ENCODE data around the gene DNAH17. TPM values are rescaled to one million over a fixed set of nuclear protein-coding genes. Genes with fewer than 3 reads are reported as not detected.

Gene DNAH17
- total RNA-seq, 1 donor from 2014 or later: under 0.01 TPM

DNA sequence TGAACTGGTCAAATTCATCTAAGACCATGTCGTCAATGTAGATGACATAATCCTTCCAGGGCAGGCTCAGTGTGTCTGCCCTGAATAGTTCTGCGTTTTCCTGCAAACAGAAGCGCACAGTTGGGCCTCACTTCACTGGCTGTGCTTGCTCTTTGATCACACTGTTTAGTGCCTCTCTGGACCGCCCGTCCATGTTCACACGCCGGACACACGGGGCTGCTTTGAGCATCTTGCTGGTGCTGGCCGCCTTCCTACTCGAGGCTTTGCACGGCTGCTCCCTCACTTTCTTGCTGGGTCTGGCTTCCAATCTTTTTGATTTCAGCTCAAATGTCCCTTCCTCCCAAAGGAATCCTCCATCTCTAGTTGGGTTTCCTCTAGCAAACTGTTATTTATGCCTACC, 37.4 kb downstream of the DNAH17 start:
- no peaks in the 10 kb centered on the region for H3K36me3 ChIP-seq (ENCODE audit: control insufficient read depth, insufficient read depth, low read length)
- H3K27me3 ChIP-seq (ENCODE audit: control insufficient read depth, insufficient read depth, low read length): no peaks in the 10 kb centered on the region
- H3K4me3 ChIP-seq (ENCODE audit: low read depth, low read length): no peak overlapping the region
- FAIRE-seq (no peak), DNase-seq (ENCODE audit: low read depth) (no peak)
- TF ChIP-seq, protein P1, sequence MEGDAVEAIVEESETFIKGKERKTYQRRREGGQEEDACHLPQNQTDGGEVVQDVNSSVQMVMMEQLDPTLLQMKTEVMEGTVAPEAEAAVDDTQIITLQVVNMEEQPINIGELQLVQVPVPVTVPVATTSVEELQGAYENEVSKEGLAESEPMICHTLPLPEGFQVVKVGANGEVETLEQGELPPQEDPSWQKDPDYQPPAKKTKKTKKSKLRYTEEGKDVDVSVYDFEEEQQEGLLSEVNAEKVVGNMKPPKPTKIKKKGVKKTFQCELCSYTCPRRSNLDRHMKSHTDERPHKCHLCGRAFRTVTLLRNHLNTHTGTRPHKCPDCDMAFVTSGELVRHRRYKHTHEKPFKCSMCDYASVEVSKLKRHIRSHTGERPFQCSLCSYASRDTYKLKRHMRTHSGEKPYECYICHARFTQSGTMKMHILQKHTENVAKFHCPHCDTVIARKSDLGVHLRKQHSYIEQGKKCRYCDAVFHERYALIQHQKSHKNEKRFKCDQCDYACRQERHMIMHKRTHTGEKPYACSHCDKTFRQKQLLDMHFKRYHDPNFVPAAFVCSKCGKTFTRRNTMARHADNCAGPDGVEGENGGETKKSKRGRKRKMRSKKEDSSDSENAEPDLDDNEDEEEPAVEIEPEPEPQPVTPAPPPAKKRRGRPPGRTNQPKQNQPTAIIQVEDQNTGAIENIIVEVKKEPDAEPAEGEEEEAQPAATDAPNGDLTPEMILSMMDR (IDR thresholded peaks at IDR 0.05; ENCODE audit: insufficient read depth, low read length, severe bottlenecking): no peak

DNA sequence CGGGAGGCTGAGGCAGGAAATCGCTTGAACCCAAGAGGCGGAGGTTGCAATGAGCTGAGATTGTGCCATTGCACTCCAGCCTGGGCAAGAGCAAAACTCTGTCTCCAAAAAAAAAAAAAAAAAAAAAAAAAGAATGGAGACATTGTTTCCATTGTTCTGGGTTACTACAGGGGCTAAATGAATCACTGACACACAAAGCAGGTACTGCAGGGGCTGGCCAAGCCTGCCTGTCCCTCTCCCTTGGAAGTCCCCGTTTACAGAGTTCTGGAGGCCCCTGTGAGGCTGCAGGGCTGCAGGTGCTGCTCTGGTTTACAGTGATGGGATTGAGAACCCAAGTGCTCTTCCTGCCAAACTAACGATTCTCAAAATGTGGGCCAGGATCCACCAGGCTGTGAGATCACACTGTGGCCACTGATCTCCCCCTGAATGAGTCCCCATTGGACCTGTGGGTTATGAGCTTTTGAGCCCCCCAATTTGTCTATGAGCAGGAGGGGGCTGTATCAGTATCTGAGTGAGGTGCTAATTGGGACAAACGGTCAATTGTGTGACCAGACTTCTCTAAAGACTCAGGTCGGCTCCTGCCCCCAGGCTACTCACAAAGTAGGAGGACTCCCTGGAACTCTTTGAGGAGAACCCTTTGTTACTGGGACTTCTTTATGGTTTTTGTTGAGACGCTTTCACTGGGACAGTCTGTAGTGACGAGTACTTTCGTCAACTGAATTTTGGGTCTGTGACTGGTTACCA, 39.0 kb downstream of the DNAH17 start:
- Histone ChIP-seq H3K27me3 (ENCODE audit: control insufficient read depth, insufficient read depth, low read length) (no peaks in the 10 kb centered on the region), H3K36me3 (ENCODE audit: control insufficient read depth, insufficient read depth, low read length) (no peaks in the 10 kb centered on the region), H3K4me3 (ENCODE audit: low read depth, low read length) (no peak overlapping the region)
- FAIRE-seq (peak; percentile 32), DNase-seq (ENCODE audit: low read depth) (peak; percentile 55)
- TF ChIP-seq, protein P1 (IDR thresholded peaks at IDR 0.05; ENCODE audit: insufficient read depth, low read length, severe bottlenecking): no peak

DNA sequence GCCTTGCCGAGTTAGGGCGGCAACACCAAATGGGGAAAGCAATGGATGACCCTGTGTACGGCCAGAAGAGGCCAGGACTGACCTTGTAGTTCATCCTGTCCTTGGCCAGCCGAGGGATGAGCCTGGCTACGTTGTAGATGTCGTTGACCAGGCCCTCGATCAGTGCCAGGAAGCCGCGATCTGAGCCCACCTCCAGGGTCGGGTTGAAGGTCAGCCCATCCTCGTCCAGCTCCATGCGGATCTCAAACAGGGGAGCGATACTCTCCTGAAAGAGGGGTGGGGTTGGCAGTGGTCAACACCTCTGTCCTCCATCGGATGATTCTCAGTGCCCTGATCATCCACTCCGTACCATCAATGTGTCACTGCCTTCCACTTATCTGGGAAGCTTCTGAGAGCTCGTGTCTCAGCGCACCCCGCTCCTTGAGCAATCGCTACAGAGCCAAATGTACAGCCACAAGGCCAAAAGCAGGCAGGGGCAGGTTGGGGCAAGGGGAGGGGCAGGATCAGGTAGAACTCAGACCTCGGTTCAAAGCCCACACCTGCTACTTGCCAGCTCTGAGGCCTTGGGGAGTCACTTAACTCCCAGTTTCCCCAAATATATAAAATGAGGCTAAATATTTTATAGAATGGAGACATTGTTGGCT, 39.9 kb downstream of the DNAH17 start:
- TF ChIP-seq, protein P1 (IDR thresholded peaks at IDR 0.05; ENCODE audit: insufficient read depth, low read length, severe bottlenecking): no peak
- FAIRE-seq (no peak), DNase-seq (ENCODE audit: low read depth) (peak; percentile 44)
- no peaks in the 10 kb centered on the region for H3K36me3 ChIP-seq (ENCODE audit: control insufficient read depth, insufficient read depth, low read length)
- H3K4me3 ChIP-seq (ENCODE audit: low read depth, low read length): no peak overlapping the region
- peaks cover 3% of the 10 kb centered on the region for H3K27me3 ChIP-seq (ENCODE audit: control insufficient read depth, insufficient read depth, low read length)

DNA sequence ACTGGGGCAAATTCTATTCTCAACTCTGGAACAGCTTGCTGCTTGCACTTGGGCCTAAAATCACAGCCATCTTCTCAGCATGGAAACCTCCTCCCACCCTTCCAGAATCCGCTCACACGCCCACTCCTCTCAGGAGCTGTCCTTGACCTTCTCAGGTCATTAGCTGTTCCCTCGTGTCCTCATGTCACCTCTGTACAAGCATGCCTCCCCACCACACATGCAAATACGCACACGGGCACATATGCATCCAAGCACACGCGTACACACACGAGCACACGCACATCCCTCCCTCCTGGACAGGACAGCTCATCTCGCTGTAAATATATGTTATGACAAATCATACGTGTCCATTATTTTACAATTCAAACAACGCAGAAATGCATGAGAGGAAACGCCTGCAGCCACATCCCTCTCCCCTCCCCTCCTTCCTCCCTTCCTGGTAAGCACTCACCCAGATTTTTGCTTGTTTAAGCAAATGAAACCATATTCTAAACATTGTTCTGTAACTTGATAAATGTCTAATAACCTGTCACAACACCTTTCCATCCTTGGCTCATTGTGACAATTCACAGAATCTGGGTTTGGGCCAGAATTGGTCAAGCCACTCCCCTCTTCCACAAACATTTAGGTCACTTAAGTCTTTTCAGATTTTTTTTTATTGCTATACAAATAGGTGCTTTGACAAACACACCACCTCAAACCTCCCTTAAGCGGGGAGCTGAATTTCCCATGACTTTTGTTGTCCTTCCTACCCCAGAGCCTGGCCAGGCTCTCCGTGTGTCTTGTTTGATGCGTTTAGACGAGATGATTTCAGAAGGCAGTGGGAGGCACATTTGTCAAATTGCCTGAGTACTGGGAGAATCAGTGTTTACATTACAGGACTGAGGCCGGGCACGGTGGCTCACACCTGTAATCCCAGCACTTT, 41.7 kb downstream of the DNAH17 start:
- Histone ChIP-seq H3K36me3 (ENCODE audit: control insufficient read depth, insufficient read depth, low read length) (no peaks in the 10 kb centered on the region), H3K27me3 (ENCODE audit: control insufficient read depth, insufficient read depth, low read length) (peaks cover 10% of the 10 kb centered on the region), H3K4me3 (ENCODE audit: low read depth, low read length) (no peak overlapping the region)
- FAIRE-seq: peak; percentile 84
- TF ChIP-seq, protein P1 (IDR thresholded peaks at IDR 0.05; ENCODE audit: insufficient read depth, low read length, severe bottlenecking): no peak
- DNase-seq (ENCODE audit: low read depth): peak; percentile 91

DNA sequence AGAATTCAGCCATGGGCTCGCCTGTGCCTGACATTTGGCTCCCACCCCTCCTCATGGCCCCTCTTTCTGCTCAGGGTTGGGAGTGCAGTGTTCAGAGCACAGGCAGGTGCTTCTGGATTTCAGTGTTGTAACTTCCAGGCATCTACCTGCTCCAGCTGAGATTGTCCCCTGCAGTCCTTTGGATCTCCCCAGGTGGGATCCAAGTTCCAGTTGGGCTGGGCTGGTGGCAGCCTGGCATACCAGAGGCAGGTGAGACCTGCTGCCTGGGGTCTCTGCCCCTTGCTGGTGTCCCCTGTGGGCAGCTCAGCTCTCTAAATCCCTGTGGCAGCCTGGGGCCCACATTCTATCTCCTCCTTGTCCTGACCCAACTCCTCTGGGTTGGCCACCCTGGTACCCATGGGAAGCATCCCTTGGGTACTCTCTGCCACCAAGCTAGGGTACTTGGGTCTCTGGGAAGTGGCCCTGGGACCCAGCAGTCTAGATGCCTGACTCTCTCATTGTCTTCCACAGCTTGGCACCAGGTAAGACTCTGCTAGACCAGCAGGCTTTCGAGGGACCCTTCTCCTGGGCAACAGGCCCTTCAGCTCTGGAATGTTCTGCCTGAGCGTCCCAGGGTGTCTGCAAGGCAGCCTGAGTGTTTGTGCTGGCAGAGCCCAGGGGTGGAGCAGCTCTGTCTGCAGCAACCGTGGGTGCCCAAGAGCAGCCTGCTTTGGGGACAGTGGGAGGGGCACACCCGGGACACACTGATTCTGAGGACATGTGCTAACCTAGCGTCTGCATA, 42.5 kb downstream of the DNAH17 start:
- no peaks in the 10 kb centered on the region for H3K36me3 ChIP-seq (ENCODE audit: control insufficient read depth, insufficient read depth, low read length)
- H3K4me3 ChIP-seq (ENCODE audit: low read depth, low read length): no peak overlapping the region
- FAIRE-seq (no peak), DNase-seq (ENCODE audit: low read depth) (no peak)
- TF ChIP-seq, protein P1 (IDR thresholded peaks at IDR 0.05; ENCODE audit: insufficient read depth, low read length, severe bottlenecking): no peak
- peaks cover 19% of the 10 kb centered on the region for H3K27me3 ChIP-seq (ENCODE audit: control insufficient read depth, insufficient read depth, low read length)

Data from bronchial epithelial cell (primary cell).